ENCODE measurements around the gene ITGB2.
A peak's percentile ranks its signal among the peaks of the same experiment; 100 is the strongest.

ITGB2 gene

GRCh38 chr21:44920694-44921604, at the start of gene ITGB2:
ITGB2 (minus strand) TSS chr21:44920899; CDS start chr21:44910782, 10,117 bp downstream.
- no peaks in the 10 kb centered on the region for H3K9me3 Mint-ChIP-seq
- no peaks in the 10 kb centered on the region for H3K27me3 Mint-ChIP-seq (ENCODE audit: low read depth)
- peaks cover 64% of the 10 kb centered on the region for H3K4me1 Mint-ChIP-seq (ENCODE audit: low read depth)
- H3K27ac Mint-ChIP-seq = peak within 1 kb of the TSS; percentile 91
- peaks cover 33% of the 10 kb centered on the region for H3K36me3 Mint-ChIP-seq (ENCODE audit: low read depth)
- H3K4me3 Mint-ChIP-seq = peak within 1 kb of the TSS; percentile 99

- Mint-ChIP-seq H3K27me3 (ENCODE audit: low read depth) (no peaks in the 10 kb centered on the region), H3K27ac (no peak overlapping the region), H3K36me3 (ENCODE audit: low read depth) (peaks cover 10% of the 10 kb centered on the region), H3K9me3 (no peaks in the 10 kb centered on the region), H3K4me1 (ENCODE audit: low read depth) (peaks cover 6% of the 10 kb centered on the region), H3K4me3 (no peak overlapping the region)
These were observed 49.4 kb upstream of the ITGB2 start for GRCh38 chr21:44969931-44970755.

- Mint-ChIP-seq H3K27me3 (ENCODE audit: low read depth) (no peaks in the 10 kb centered on the region), H3K4me3 (no peak overlapping the region), H3K27ac (no peak overlapping the region), H3K36me3 (ENCODE audit: low read depth) (peaks cover 13% of the 10 kb centered on the region), H3K9me3 (no peaks in the 10 kb centered on the region), H3K4me1 (ENCODE audit: low read depth) (peaks cover 14% of the 10 kb centered on the region)
These were observed 48.5 kb upstream of the ITGB2 start for GRCh38 chr21:44969066-44969670.

GRCh38 chr21:44967082-44968047, 46.7 kb upstream of the ITGB2 start:
- Mint-ChIP-seq H3K4me3 (no peak overlapping the region), H3K4me1 (ENCODE audit: low read depth) (peaks cover 15% of the 10 kb centered on the region), H3K27ac (no peak overlapping the region)

GRCh38 chr21:44966135-44967081, 45.7 kb upstream of the ITGB2 start:
- Mint-ChIP-seq H3K36me3 (ENCODE audit: low read depth) (peaks cover 16% of the 10 kb centered on the region), H3K9me3 (no peaks in the 10 kb centered on the region), H3K27me3 (ENCODE audit: low read depth) (no peaks in the 10 kb centered on the region), H3K4me1 (ENCODE audit: low read depth) (peaks cover 15% of the 10 kb centered on the region), H3K27ac (no peak overlapping the region), H3K4me3 (no peak overlapping the region)

More at GRCh38 chr21:44967082-44968047, 46.7 kb upstream of the ITGB2 start:
- Mint-ChIP-seq H3K36me3 (ENCODE audit: low read depth) (peaks cover 14% of the 10 kb centered on the region), H3K9me3 (no peaks in the 10 kb centered on the region), H3K27me3 (ENCODE audit: low read depth) (no peaks in the 10 kb centered on the region)

- Mint-ChIP-seq H3K9me3 (no peaks in the 10 kb centered on the region), H3K4me3 (peak overlapping the region; percentile 33), H3K4me1 (ENCODE audit: low read depth) (peaks cover 15% of the 10 kb centered on the region), H3K36me3 (ENCODE audit: low read depth) (peaks cover 21% of the 10 kb centered on the region), H3K27ac (peak overlapping the region; percentile 18), H3K27me3 (ENCODE audit: low read depth) (no peaks in the 10 kb centered on the region)
These were observed 44.7 kb upstream of the ITGB2 start for GRCh38 chr21:44965251-44966022.

GRCh38 chr21:44964381-44964780, 43.7 kb upstream of the ITGB2 start:
- Mint-ChIP-seq H3K4me3 (no peak overlapping the region), H3K27ac (no peak overlapping the region), H3K36me3 (ENCODE audit: low read depth) (peaks cover 17% of the 10 kb centered on the region), H3K9me3 (no peaks in the 10 kb centered on the region), H3K4me1 (ENCODE audit: low read depth) (peaks cover 15% of the 10 kb centered on the region), H3K27me3 (ENCODE audit: low read depth) (no peaks in the 10 kb centered on the region)

- H3K4me1 Mint-ChIP-seq (ENCODE audit: low read depth) = peaks cover 15% of the 10 kb centered on the region
- no peak overlapping the region for H3K27ac Mint-ChIP-seq
These were observed 41.8 kb upstream of the ITGB2 start for GRCh38 chr21:44962403-44962966.

GRCh38 chr21:44960141-44961092, 39.7 kb upstream of the ITGB2 start:
- Mint-ChIP-seq H3K36me3 (ENCODE audit: low read depth) (peaks cover 18% of the 10 kb centered on the region), H3K27me3 (ENCODE audit: low read depth) (no peaks in the 10 kb centered on the region), H3K4me3 (no peak overlapping the region), H3K4me1 (ENCODE audit: low read depth) (peaks cover 12% of the 10 kb centered on the region), H3K9me3 (no peaks in the 10 kb centered on the region), H3K27ac (no peak overlapping the region)

More at GRCh38 chr21:44962403-44962966, 41.8 kb upstream of the ITGB2 start:
- peaks cover 18% of the 10 kb centered on the region for H3K36me3 Mint-ChIP-seq (ENCODE audit: low read depth)
- no peak overlapping the region for H3K4me3 Mint-ChIP-seq
- no peaks in the 10 kb centered on the region for H3K27me3 Mint-ChIP-seq (ENCODE audit: low read depth)
- H3K9me3 Mint-ChIP-seq = no peaks in the 10 kb centered on the region

- Mint-ChIP-seq H3K4me3 (no peak overlapping the region), H3K9me3 (no peaks in the 10 kb centered on the region), H3K36me3 (ENCODE audit: low read depth) (peaks cover 16% of the 10 kb centered on the region), H3K4me1 (ENCODE audit: low read depth) (peaks cover 3% of the 10 kb centered on the region), H3K27me3 (ENCODE audit: low read depth) (no peaks in the 10 kb centered on the region), H3K27ac (no peak overlapping the region)
These were observed 38.8 kb upstream of the ITGB2 start for GRCh38 chr21:44959376-44960091.
